Activated CD8-positive, alpha-beta memory T cell treated with anti-CD3 and anti-CD28 coated beads for 4 hours (primary cell): ENCODE results near the gene SLC46A2.

ENCODE experiments used
- DNase-seq, 2 donors: peaks; one replicate each; pipeline ENCODE4 v3.0.0-alpha.2; 2020; ENCODE audit warnings: low read depth in 2 of 2

The SLC46A2 gene, protein sequence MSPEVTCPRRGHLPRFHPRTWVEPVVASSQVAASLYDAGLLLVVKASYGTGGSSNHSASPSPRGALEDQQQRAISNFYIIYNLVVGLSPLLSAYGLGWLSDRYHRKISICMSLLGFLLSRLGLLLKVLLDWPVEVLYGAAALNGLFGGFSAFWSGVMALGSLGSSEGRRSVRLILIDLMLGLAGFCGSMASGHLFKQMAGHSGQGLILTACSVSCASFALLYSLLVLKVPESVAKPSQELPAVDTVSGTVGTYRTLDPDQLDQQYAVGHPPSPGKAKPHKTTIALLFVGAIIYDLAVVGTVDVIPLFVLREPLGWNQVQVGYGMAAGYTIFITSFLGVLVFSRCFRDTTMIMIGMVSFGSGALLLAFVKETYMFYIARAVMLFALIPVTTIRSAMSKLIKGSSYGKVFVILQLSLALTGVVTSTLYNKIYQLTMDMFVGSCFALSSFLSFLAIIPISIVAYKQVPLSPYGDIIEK

DNA sequence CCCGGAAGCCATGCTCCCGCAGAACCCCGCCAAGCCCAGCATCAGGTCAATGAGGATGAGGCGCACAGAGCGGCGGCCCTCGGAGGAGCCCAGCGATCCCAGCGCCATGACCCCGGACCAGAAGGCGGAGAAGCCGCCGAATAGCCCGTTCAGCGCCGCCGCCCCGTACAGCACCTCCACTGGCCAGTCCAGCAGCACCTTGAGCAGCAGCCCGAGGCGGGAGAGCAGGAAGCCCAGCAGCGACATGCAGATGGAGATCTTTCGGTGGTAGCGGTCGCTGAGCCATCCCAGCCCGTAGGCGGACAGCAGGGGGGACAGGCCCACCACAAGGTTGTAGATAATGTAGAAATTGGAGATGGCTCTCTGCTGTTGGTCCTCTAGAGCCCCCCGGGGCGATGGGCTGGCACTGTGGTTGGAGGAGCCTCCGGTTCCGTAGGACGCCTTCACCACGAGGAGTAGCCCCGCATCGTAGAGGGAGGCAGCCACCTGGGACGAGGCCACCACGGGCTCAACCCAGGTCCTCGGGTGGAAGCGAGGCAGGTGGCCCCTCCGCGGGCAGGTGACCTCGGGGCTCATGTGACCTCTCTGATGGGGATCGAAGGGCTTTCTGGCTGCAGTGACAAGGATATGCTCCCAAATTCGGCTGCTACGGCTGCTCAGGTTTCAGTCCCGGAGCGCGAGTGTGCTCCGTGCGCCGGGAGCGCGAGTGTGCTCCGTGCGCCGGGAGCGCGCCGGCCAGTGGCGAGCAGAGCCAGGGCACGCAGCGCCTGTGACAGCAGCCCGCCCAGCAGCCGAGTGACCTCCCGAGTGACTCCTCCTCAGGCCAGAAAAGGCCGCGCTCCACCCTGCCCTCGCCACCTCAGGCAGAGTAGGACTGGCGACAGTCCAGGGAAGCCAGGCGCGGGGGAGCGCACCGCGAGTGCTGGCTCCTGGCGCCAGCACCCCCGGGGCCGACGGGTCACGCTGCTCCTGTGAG, at the start of gene SLC46A2:
SLC46A2 (minus strand) TSS at position 771 of the 976 bp plus-strand sequence; CDS start at position 576, 195 bp downstream.
- DNase-seq, result no peak

GRCh38 chr9:112939418-112939817, 48.7 kb upstream of the SLC46A2 start:
- no peak for DNase-seq

- no peak for DNase-seq
These were observed 43.0 kb upstream of the SLC46A2 start for GRCh38 chr9:112933696-112934095.

DNA sequence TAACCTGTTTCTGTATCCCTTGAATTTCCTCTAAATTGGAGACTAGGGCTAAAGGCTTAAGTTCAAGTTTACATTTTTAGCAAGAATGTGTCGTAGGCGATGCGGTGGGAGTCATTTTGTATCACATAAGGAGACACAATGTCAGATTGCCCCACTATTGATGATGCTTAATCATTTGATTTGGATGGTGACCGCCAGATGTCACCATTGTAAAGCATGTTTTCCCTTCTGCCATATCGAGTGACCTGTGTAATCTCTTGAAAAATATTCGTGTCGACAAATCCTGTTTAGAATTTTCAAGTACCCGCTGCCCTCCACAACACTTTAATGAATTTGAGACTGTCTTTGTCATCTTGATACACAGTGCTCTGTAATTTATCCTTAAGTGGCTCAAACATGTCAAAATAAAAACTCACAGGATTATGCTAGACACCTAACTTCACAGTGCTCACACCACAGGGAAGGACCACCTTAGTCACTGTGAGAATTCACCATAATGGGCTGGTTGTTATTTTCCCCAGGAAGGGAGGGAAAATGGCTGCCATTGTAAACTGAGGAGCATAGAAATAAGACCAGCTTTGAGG, 34.5 kb upstream of the SLC46A2 start:
- DNase-seq, result no peak

DNA sequence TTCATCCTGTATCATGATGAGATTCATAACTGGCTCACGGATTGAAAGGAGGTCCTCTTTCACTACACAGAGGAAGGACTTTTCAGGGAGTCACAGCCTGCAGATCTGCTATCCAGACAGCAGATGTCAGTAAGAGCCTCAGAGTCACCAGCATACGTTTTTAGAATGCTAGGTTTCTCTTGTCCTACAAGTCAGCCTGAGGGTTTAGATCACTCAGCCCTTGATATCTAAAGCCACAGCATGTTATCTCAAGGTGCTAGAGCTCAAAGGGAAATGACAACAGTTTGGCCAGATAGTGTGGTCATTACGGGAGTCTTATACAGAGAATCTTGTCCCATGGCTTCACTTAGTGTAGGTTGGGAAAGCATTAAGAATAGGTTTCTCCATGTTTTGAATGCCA, 30.9 kb upstream of the SLC46A2 start:
- no peak for DNase-seq

GRCh38 chr9:112917987-112918362, 27.3 kb upstream of the SLC46A2 start:
- no peak for DNase-seq

- DNase-seq, result no peak
These were observed 26.6 kb upstream of the SLC46A2 start for GRCh38 chr9:112917047-112917986.

DNA sequence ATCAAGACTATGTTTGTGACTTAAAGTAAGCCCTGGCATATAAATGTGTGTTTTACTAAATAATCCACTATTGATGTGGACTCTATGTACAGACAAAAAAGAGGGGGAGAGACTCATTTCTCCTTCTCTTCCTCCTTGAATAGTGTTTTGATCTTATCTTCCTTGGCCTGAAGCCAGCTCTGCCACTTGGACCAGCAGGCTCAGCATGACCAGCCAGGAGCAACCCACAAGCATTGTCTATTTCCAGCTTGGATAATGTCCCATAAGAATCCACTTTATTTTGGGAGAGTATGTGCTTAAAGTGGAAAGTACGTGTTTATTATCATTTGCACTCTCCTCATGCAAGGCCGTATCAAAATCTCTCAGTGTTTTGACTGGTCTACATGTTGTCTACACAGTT, 23.8 kb upstream of the SLC46A2 start:
- no peak for DNase-seq

- DNase-seq, result no peak
These were observed 22.6 kb upstream of the SLC46A2 start for GRCh38 chr9:112913326-112913725.

DNA sequence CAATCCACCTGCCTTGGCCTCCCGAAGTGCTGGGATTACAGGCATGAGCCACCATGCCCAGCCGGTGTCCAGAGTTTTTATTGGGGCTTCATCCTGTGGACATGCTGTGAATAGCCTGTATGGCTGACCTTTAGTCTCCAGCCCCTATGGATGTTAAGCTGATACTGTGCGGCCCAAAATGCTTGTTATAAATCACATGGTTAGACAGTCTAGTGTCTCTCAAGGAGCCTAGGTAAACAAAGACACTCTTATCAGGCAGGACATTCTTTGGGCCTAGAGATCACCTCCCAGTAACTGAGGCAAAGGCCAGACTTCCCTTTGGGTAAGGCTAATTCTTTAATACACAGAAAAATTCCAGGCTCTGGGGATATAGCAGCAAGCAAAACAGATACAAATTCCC, 22.0 kb upstream of the SLC46A2 start:
- DNase-seq, result no peak

- no peak for DNase-seq
These were observed 21.1 kb upstream of the SLC46A2 start for GRCh38 chr9:112911736-112912135.

GRCh38 chr9:112905084-112905483, 14.4 kb upstream of the SLC46A2 start:
- DNase-seq, result no peak

DNA sequence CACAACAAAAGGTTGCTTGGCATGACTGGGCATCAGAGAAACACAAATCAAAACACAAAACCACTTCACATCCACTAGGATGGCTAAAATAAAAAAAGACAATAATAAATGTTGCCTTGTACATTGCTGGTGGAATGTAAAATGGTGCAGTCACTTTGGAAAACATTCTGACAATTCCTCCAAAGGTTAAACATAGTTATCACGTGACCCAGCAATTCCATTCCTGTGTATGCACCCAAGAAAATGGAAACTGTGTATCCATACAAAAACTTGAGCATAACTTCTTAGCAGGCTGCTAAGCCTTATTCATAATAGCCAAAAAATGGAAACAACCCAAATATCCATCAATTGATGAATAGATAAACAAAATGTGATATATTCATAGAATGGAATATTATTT, 10.2 kb upstream of the SLC46A2 start:
- DNase-seq, result no peak

GRCh38 chr9:112900488-112900887, 9.8 kb upstream of the SLC46A2 start:
- no peak for DNase-seq

DNA sequence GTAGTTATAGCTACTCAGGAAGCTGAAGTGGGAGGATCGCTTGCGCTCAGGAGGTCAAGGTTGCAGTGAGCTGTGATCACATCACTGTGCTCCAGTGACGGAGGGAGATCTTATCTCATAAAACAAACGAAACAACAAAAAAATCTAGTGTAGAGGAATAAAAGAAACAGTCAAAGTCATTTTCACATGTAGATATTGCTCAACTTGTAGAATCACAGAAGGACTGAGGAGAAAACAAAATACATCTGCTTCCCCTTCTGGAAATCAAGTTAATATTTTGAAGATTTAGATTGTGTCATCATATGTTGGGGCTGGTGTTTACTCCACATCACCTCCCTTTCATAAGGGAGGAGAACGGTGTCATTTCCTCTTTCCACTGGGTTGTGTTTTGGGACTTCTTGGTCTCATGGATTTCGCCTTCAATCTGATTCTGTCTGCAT, 8.2 kb upstream of the SLC46A2 start:
- DNase-seq, result no peak

GRCh38 chr9:112896131-112896530, 5.5 kb upstream of the SLC46A2 start:
- DNase-seq, result no peak

DNA sequence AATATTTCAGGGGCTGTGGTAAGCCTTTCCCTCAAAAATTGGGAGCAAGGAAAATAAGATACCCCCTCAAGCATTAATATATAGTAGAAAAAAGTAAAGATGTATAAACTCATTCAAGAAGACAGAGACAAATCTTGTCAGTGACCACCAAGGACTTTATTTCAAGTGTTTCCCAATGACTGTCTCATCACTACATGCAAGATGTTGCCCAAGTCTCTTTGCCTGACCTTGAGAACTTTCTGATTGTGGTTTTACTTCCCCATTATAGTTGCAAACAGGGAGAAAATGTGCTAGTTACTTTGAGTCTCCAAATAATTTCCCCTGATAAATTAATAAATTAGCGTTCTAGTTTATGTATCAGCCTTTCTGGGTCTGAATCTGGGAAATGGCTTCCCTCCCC, 4.0 kb upstream of the SLC46A2 start:
- DNase-seq, result no peak

- DNase-seq, result no peak
These were observed 3.4 kb upstream of the SLC46A2 start for GRCh38 chr9:112894041-112894440.

GRCh38 chr9:112892981-112893380, 2.3 kb upstream of the SLC46A2 start:
- DNase-seq, result no peak

DNA sequence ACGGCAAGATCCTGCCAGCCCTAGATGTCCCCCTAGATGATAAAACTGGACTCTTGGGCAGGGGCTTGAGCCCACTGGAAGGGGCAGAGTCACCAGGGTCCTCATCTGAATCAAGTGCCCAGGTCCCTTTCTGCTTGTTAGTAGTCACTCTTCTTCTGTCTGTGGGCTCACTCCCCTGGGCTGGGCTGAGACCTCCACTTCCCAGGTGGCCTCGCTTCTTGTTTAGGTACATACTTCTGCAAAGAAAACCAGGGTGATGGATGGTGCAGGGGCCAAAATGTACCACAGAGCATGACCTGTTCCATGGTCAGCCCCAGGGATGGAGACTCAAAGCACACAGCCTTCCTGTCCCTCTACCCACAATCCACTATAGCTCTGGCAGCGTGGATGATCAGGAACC, 845 bp upstream of the SLC46A2 start:
- DNase-seq, result no peak

DNA sequence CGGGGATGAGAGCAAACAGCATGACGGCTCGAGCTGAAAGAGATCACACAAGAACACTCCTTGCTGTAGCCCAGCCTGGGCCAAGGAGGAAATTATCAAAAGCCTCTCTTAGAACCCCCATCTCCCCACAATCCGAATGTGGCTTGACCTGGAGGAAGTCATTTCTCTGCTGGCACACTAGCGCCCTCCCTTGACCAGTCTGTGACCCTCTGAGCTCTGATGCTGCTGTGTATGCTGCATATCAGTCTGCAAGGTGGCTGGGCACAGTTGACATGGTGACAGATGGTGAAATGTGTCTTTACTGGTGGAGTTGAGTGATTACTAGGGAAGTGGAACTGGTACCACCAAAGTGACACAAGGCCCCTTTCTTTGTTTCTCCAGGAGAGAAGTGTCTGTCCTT, 3.3 kb downstream of the SLC46A2 start:
- DNase-seq, result no peak
